HCT116 (cell line): ENCODE data around the gene SMIM44. TPM values are rescaled to one million over a fixed set of nuclear protein-coding genes. Genes with fewer than 3 reads are reported as not detected.

Experiments used
- ATAC-seq: fragments of 200-7000 bp; cut with Tn5 transposase; 2 replicates; pipeline ENCODE4 v1.9.1; 2020; ENCODE audit warnings: mild to moderate bottlenecking, moderate library complexity
- BruUV-seq: library from RNA; stranded (reverse); fragments of 400-500 nt; replicated peaks from 2 replicates; lab custom pipeline; 2021; lab: Mats Ljungman, UMichigan
- CTCF ChIA-PET: fragments of 300-600 bp; sonication (Branson Sonifier 250); formaldehyde crosslinking; loops from one replicate; lab custom pipeline; 2021; ENCODE audit warnings: antibody characterized with exemption; lab: Charles Lee
- POLR2A ChIA-PET: fragments of 300-600, 350-600 bp; sonication (Branson Sonifier 250); formaldehyde crosslinking; loops from one replicate; lab custom pipeline; 2021; ENCODE audit warnings: antibody characterized with exemption; lab: Charles Lee
- RAD21 ChIA-PET, 2 experiments: fragments of 300-600 bp; sonication (Branson Sonifier 250); formaldehyde crosslinking; loops; one replicate each; lab custom pipeline; 2023; ENCODE audit warnings: low total read pairs in 2 of 2; ENCODE audit not compliant: uncharacterized antibody in 2 of 2, unreplicated experiment in 2 of 2, low non-redundant PET in 1 of 2; lab: Charles Lee
- DNase-seq: peaks from one replicate; pipeline ENCODE4 v3.0.0-alpha.2; 2010; ENCODE audit warnings: low read depth, low spot score
- H2AFZ ChIP-seq: fragments of 200-600 bp; shearing (Covaris generic), sonication (generic); 2 replicates; pipeline ENCODE4 v1.6.1; 2017; ENCODE audit warnings: low read depth, mixed run types, mixed read lengths, antibody characterized with exemption, low read length; ENCODE audit not compliant: poor library complexity, severe bottlenecking
- H3K27ac ChIP-seq: 2 replicates; pipeline ENCODE4 v1.5.1; 2012; ENCODE audit warnings: low read depth, low read length
- H3K27me3 ChIP-seq: fragments of 200-600 bp; sonication (generic); 2 replicates; pipeline ENCODE4 v1.6.1; 2016; ENCODE audit warnings: mixed run types, low read length, mixed read lengths; ENCODE audit not compliant: insufficient read depth
- H3K36me3 ChIP-seq, 2 experiments: fragments of 200-500 bp in 1 of 2; fragments of 200-600 bp in 1 of 2; sonication (Bioruptor generic) in 1 of 2; sonication (generic) in 1 of 2; 2 replicates each; pipeline versions ENCODE4 v1.5.1 to v1.6.1; 2014 to 2016; ENCODE audit warnings: low read length in 2 of 2, inconsistent platforms in 1 of 2, mixed read lengths in 1 of 2, mixed run types in 1 of 2; ENCODE audit not compliant: insufficient read depth in 2 of 2, control insufficient read depth in 1 of 2
- H3K4me1 ChIP-seq, 2 experiments: fragments of 200-600 bp in 1 of 2; sonication (generic) in 1 of 2; 2 replicates each; pipeline versions ENCODE4 v1.5.1 to v1.6.1; 2012 to 2017; ENCODE audit warnings: low read length in 2 of 2, inconsistent platforms in 1 of 2, mild to moderate bottlenecking in 1 of 2, mixed read lengths in 1 of 2, mixed run types in 1 of 2, moderate library complexity in 1 of 2; ENCODE audit not compliant: insufficient read depth in 2 of 2, control insufficient read depth in 1 of 2
- H3K4me2 ChIP-seq: fragments of 200-600 bp; sonication (generic); 2 replicates; pipeline ENCODE4 v1.6.1; 2017; ENCODE audit warnings: mixed run types, low read length, mixed read lengths
- H3K4me3 ChIP-seq, 2 experiments: fragments of 200-600 bp in 1 of 2; sonication (generic) in 1 of 2; replicated peaks in 1 of 2; 2 replicates each; pipeline ENCODE4 v1.5.1; 2011 to 2016; ENCODE audit warnings: low read length in 2 of 2, control low read depth in 1 of 2, low read depth in 1 of 2, mild to moderate bottlenecking in 1 of 2, mixed read lengths in 1 of 2, mixed run types in 1 of 2
- H3K79me2 ChIP-seq: fragments of 200-600 bp; sonication (generic); 2 replicates; pipeline ENCODE4 v1.6.1; 2017; ENCODE audit warnings: mild to moderate bottlenecking, mixed run types, low read length, moderate library complexity, mixed read lengths; ENCODE audit not compliant: insufficient read depth
- H3K9ac ChIP-seq: fragments of 200-600 bp; sonication (generic); 2 replicates; pipeline ENCODE4 v1.6.1; 2016; ENCODE audit warnings: low read length, mixed read lengths
- H3K9me2 ChIP-seq: fragments of 200-600 bp; sonication (generic), shearing (Covaris generic); 2 replicates; pipeline ENCODE4 v1.6.1; 2017; ENCODE audit warnings: mixed run types, mild to moderate bottlenecking, moderate library complexity; ENCODE audit not compliant: insufficient read depth
- H3K9me3 ChIP-seq, 2 experiments: fragments of 200-500 bp in 1 of 2; fragments of 200-600 bp in 1 of 2; sonication (Bioruptor generic) in 1 of 2; sonication (generic) in 1 of 2; 2 replicates each; pipeline ENCODE4 v1.6.1; 2014 to 2017; ENCODE audit warnings: low read length in 2 of 2, mixed read lengths in 2 of 2, inconsistent platforms in 1 of 2, low read depth in 1 of 2, mild to moderate bottlenecking in 1 of 2, mixed run types in 1 of 2, moderate library complexity in 1 of 2; ENCODE audit not compliant: control insufficient read depth in 1 of 2, insufficient read depth in 1 of 2
- H4K20me1 ChIP-seq: fragments of 200-600 bp; sonication (generic), shearing (Covaris generic); 2 replicates; pipeline ENCODE4 v1.6.1; 2017; ENCODE audit warnings: mixed run types, mild to moderate bottlenecking, moderate library complexity; ENCODE audit not compliant: insufficient read depth
- ATF3 ChIP-seq: IDR thresholded peaks from 2 replicates; pipeline ENCODE4 v1.6.1; 2012
- CBX3 ChIP-seq: IDR thresholded peaks from 2 replicates; pipeline ENCODE4 v1.6.1; 2012; ENCODE audit warnings: low read depth
- CTCF ChIP-seq, 3 experiments: fragments of 200-600 bp in 1 of 3; sonication (generic) in 1 of 3; IDR thresholded peaks in 2 of 3; conservative IDR thresholded peaks in 1 of 3; 2 replicates each; pipeline ENCODE4 v1.5.1; 2012 to 2017; ENCODE audit warnings: low read depth in 2 of 3, low read length in 2 of 3, antibody characterized with exemption in 1 of 3, borderline replicate concordance in 1 of 3, control low read depth in 1 of 3, mild to moderate bottlenecking in 1 of 3, mixed read lengths in 1 of 3, mixed run types in 1 of 3, moderate library complexity in 1 of 3; ENCODE audit not compliant: insufficient read depth in 1 of 3
- EGR1 ChIP-seq: IDR thresholded peaks from 2 replicates; pipeline ENCODE4 v1.6.1; 2012; ENCODE audit warnings: low read depth
- ELF1 ChIP-seq: IDR thresholded peaks from 2 replicates; pipeline ENCODE4 v1.6.1; 2012; ENCODE audit warnings: low read depth, borderline replicate concordance
- EZH2phosphoT487 ChIP-seq: fragments of 200-600 bp; IDR thresholded peaks from 2 replicates; pipeline ENCODE4 v1.6.1; 2018; ENCODE audit warnings: antibody characterized with exemption, borderline replicate concordance
- FOSL1 ChIP-seq: IDR thresholded peaks from 2 replicates; pipeline ENCODE4 v1.6.1; 2012; ENCODE audit warnings: low read depth
- JUND ChIP-seq: IDR thresholded peaks from 2 replicates; pipeline ENCODE4 v1.6.1; 2012
- POLR2AphosphoS5 ChIP-seq: IDR thresholded peaks from 2 replicates; pipeline ENCODE4 v1.6.1; 2011; ENCODE audit warnings: mild to moderate bottlenecking, low read depth, low read length, moderate library complexity
- RAD21 ChIP-seq: IDR thresholded peaks from 2 replicates; pipeline ENCODE4 v1.6.1; 2012; ENCODE audit warnings: low read depth, mild to moderate bottlenecking
- REST ChIP-seq: IDR thresholded peaks from 2 replicates; pipeline ENCODE4 v1.6.1; 2012; ENCODE audit warnings: low read depth
- SP1 ChIP-seq: IDR thresholded peaks from 2 replicates; pipeline ENCODE4 v1.6.1; 2012; ENCODE audit warnings: low read depth
- SRF ChIP-seq: IDR thresholded peaks from 2 replicates; pipeline ENCODE4 v1.6.1; 2012; ENCODE audit warnings: low read depth
- YY1 ChIP-seq: IDR thresholded peaks from 2 replicates; pipeline ENCODE4 v1.6.1; 2011; ENCODE audit warnings: low read length, low read depth, moderate library complexity, mild to moderate bottlenecking; ENCODE audit not compliant: insufficient replicate concordance; ENCODE audit errors: extremely low read depth
- ZFX ChIP-seq: fragments of 450-650 bp; IDR thresholded peaks from 2 replicates; pipeline ENCODE4 v1.6.1; 2017
- intact Hi-C: fragments of 100-400 bp; cut with micrococcal nuclease; formaldehyde crosslinking; loops from 2 replicates; pipeline ENCODE4 v1.10.0; 2022
- total RNA-seq: library from RNA; stranded (reverse); gene quantifications from one replicate; pipeline ENCODE4 v1.2.1, GENCODE V29; 2021; ENCODE audit not compliant: unreplicated experiment

SMIM44 gene
- total RNA-seq, 1 experiment from 2014 or later, result not detected

GRCh38 chr19:3533033-3533432, 49.8 kb upstream of the SMIM44 start:
- Histone ChIP-seq H2AFZ (no peak overlapping the region), H3K36me3 (peaks cover 11 to 27% of the 10 kb centered on the region in 2 experiments; a peak in 3 of 4 replicates), H3K9me3 (no peaks in the 10 kb centered on the region), H3K27me3 (no peaks in the 10 kb centered on the region), H3K4me1 (peaks cover 0 to 6% of the 10 kb centered on the region in 2 experiments; a peak in 2 of 4 replicates), H3K27ac (no peak overlapping the region), H3K9ac (no peak overlapping the region), H4K20me1 (no peaks in the 10 kb centered on the region), H3K4me3 (no peak overlapping the region), H3K79me2 (no peaks in the 10 kb centered on the region), H3K9me2 (no peaks in the 10 kb centered on the region), H3K4me2 (no peak overlapping the region)
- BruUV-seq, result no TSS peak
- RAD21 ChIA-PET, result no interaction called here
- ATAC-seq (no peak), DNase-seq (no peak)
- intact Hi-C loops, result no loop called here
- TF ChIP-seq EGR1 (no peak), CBX3 (no peak), YY1 (no peak), REST (no peak), POLR2AphosphoS5 (no peak), SP1 (no peak), ATF3 (no peak), EZH2phosphoT487 (no peak), FOSL1 (no peak), JUND (no peak), ZFX (no peak), SRF (no peak), ELF1 (no peak), RAD21 (no peak), CTCF (IDR thresholded peaks at IDR 0.05 in 2 of 3, conservative IDR thresholded peaks at IDR 0.05 in 1 of 3; ENCODE audit: borderline replicate concordance in 1 of 3, insufficient read depth in 1 of 3, low read depth in 2 of 3, low read length in 2 of 3) (no peak)
- CTCF ChIA-PET, result no interaction called here
- POLR2A ChIA-PET, result no interaction called here
